GM12874 (cell line): Measurements from ENCODE around the gene MS4A6A.

ENCODE experiments used
- CTCF ChIP-seq: IDR thresholded peaks from 2 replicates; pipeline ENCODE4 v1.5.1; 2011; ENCODE audit warnings: low read depth, mild to moderate bottlenecking, control low read depth, low read length, moderate library complexity; ENCODE audit not compliant: insufficient read depth

The MS4A6A gene

GRCh38 chr11:60169264-60169915 is 13.5 kb downstream of the MS4A6A start:
- TF ChIP-seq CTCF, result no peak

DNA sequence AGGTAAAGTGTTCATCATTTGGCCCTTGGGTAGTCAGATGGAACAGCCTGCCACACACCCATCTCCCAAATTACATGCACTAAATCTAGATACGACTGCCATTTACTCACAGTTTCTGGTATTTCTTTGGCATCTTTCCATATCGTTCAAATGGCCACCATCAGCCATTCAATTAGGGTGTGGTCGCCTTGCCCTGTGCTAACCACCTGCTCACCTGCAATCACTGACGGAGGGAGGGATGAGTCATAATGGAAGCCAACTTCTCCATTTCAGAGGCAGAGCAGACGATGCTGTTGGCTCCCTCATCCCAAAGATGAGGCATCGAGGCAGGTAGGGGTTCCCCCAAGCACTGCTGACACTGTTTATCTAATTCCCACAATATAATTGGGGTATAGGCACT is 14.6 kb downstream of the MS4A6A start:
- no peak for TF ChIP-seq CTCF

- no peak for TF ChIP-seq CTCF
These were observed 16.9 kb downstream of the MS4A6A start for GRCh38 chr11:60165951-60166350.

DNA sequence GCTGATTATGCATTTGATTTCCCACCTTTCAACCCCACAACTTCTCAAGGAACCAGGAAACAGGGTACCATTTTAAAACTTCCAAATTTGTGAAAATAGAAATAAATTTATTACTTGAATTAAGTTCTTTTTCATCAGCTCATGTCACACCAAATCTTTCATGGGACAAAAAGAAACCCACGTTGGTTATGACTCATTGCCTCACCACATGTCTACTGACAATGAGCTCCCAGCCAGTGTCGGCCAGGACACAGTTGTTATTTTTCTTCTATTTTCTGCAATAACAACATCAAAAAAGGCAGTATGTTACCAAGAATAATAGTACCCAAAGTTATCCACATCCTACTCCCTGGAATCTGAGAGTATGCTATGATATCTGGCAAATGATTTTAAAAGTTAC is 17.3 kb downstream of the MS4A6A start:
- TF ChIP-seq CTCF, result no peak

DNA sequence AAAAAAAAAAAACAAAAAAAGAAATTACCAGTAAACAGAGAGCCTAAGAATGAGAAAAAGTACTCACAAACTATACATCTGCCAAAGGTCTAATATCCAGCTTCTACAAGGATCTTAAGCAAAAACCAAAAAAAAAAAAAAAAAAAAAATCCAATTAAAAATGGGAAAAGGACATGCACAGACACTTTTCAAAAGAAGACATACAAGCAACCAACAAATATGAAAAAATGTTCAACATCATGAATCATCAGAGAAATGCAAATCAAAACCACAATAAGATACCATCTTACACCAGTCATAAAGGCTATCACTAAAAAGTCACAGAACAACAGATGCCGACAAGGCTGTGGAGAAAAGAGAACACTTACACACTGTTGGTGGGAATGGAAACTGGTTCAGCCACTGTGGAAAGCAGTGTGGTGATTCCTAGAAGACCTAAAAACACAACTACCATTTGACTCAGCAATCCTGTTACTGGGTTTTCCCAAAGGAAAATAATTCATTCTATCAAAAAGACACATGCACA is 18.3 kb downstream of the MS4A6A start:
- no peak for TF ChIP-seq CTCF

- no peak for TF ChIP-seq CTCF
These were observed 21.1 kb downstream of the MS4A6A start for GRCh38 chr11:60161766-60162165.

DNA sequence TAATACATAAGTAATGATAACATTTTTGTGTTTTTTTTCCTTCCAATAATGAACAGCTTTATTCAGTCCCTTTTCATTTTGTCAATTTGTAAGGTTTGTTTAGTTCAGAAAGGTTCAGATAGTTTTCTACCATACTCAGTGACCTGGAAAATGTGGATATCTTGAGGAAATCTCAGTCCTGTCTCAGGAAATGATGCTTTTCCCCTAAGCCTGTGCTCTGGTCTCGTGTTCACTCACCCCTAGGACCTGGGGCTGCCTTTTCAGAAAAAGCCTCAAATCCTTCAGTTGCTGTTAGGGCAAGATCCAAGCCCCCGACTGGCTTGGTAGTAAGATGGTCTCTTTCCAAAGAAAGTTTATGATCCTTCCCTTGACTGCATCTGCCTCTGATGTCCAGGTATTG is 21.8 kb downstream of the MS4A6A start:
- TF ChIP-seq CTCF, result no peak

GRCh38 chr11:60159868-60160267 is 23.0 kb downstream of the MS4A6A start:
- TF ChIP-seq CTCF, result no peak
